ENCODE measurements around the gene TXN.

GRCh38 chr9:110228321-110228720 is 28.0 kb downstream of the TXN start:
- no peak for TF ChIP-seq CTCF (IDR thresholded peaks at IDR 0.05; ENCODE audit: low read depth, low read length)
- TF ChIP-seq POLR2A (IDR thresholded peaks at IDR 0.05; ENCODE audit: extremely low read depth, insufficient read length): no peak
- TF ChIP-seq MAX (IDR thresholded peaks at IDR 0.05; ENCODE audit: low read depth, low read length): no peak
